Amniotic stem cell (primary cell): Measurements from ENCODE around the gene LGI4.
"Not testable (repeated sequence)": the region's sequence is repeated elsewhere in the genome, so short reads cannot be mapped to it uniquely, and the experiment has no call there.

Experiments
- DNase-seq: peaks from one replicate; lab custom pipeline; 2025; lab: John Stamatoyannopoulos, UW

The LGI4 gene

GRCh38 chr19:35160629-35161433 lies 26.0 kb upstream of the LGI4 start:
- no peak for DNase-seq

GRCh38 chr19:35159606-35160005 lies 24.7 kb upstream of the LGI4 start:
- no peak for DNase-seq

GRCh38 chr19:35157431-35157830 lies 22.6 kb upstream of the LGI4 start:
- DNase-seq, result no peak

GRCh38 chr19:35156673-35157014 lies 21.8 kb upstream of the LGI4 start:
- DNase-seq, result no peak

GRCh38 chr19:35155981-35156672 lies 21.3 kb upstream of the LGI4 start:
- no peak for DNase-seq

GRCh38 chr19:35155441-35155840 lies 20.6 kb upstream of the LGI4 start:
- DNase-seq, result no peak

- peak; percentile 72 for DNase-seq
Observed at GRCh38 chr19:35154525-35155406, 19.9 kb upstream of the LGI4 start, which contains the start of gene FXYD5. Gene FXYD5, plus strand, starts transcription at chr19:35154735. Its CDS starts 816 bp downstream, at chr19:35155551.

GRCh38 chr19:35153701-35154524 lies 19.1 kb upstream of the LGI4 start:
- DNase-seq, result no peak

GRCh38 chr19:35153129-35153522 lies 18.3 kb upstream of the LGI4 start:
- not testable (repeated sequence) for DNase-seq

- no peak for DNase-seq
Observed at GRCh38 chr19:35151273-35152065, 16.6 kb upstream of the LGI4 start.

- DNase-seq, result no peak
Observed at GRCh38 chr19:35150445-35150844, 15.6 kb upstream of the LGI4 start.

GRCh38 chr19:35149463-35149862 lies 14.6 kb upstream of the LGI4 start:
- DNase-seq, result no peak

GRCh38 chr19:35146746-35147459 lies 12.0 kb upstream of the LGI4 start:
- DNase-seq, result no peak

GRCh38 chr19:35144600-35145436 lies 10.0 kb upstream of the LGI4 start:
- DNase-seq, result no peak

GRCh38 chr19:35144259-35144599 lies 9.4 kb upstream of the LGI4 start:
- DNase-seq, result no peak

- DNase-seq, result no peak
Observed at GRCh38 chr19:35143818-35144217, 9.0 kb upstream of the LGI4 start.

- DNase-seq, result no peak
Observed at GRCh38 chr19:35143231-35143715, 8.4 kb upstream of the LGI4 start, which contains the start of gene FXYD7. Gene FXYD7, plus strand, starts transcription at chr19:35143255. Its CDS starts 79 bp downstream, at chr19:35143334.

GRCh38 chr19:35142606-35143230 lies 7.9 kb upstream of the LGI4 start:
- DNase-seq, result no peak
